Superior temporal gyrus (tissue), 1 donor: Measurements from ENCODE around the gene BCL11B.

Experiments used
- DNase-seq: peaks from one replicate; pipeline ENCODE4 v3.0.0-alpha.2; 2016; ENCODE audit errors: extremely low spot score

Gene BCL11B

DNA sequence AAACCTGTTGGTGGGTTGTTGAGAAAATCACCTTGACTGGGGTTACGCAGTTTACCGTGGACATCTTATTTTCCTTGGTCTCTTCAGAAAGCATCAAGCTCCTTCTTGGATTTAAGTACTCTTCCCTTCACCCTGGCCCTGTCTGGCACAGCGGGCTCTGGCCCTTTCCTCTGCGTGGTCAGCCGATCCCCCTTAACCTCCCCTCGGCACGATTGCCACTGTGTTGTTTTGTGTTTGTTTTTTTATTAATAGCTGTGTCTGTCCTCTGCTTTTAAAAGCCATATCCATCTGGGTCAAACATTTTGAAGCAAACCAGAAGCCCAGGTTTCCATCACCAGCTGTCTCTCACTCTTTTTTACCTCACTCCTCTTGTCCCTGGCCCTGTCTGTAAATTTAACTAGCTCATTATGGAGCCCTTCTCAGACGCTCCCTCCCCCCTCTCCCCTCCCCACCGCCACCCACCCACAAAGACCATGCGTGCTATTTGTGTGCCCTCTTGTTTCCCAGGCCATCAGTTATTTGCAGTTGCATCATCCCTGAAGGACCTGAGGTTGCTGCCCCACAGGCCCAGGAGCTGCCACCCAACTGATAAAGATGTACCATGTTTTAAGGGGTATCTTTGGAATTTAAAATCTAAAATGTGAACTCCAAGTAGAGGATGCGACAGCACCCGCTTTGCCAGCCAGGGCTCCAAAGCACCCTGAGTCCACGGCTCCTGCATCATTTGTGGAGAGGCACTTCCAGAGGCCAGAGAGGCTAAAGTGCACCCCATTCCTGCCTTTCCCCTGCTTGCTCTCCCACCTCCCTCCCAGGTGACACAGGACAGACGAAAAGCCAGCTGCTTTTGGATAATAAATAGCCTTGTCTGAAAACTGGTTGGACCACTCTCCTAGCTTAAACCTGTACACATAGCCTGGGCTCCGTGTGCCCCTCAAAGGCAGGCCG lies 3.9 kb downstream of the BCL11B start:
- no peak for DNase-seq

DNA sequence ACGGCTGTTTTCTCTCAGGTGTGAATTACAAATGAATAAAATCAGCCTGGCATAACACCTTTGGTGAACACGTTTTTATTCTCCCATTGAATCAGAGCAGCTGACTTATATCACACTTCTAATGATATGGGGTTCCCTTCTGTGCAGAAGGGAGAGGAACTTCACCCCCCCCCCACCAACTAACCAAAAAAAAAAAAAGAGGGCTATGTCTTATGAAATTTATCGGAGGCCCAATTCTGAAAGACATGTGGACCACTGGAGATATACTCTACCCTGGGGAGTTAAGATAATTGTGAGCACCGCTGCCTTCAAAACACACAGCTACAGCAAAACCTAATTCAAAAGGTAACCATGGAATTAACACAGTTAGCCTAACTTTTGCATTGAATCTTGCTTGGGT lies 4.6 kb downstream of the BCL11B start:
- DNase-seq, result no peak

DNA sequence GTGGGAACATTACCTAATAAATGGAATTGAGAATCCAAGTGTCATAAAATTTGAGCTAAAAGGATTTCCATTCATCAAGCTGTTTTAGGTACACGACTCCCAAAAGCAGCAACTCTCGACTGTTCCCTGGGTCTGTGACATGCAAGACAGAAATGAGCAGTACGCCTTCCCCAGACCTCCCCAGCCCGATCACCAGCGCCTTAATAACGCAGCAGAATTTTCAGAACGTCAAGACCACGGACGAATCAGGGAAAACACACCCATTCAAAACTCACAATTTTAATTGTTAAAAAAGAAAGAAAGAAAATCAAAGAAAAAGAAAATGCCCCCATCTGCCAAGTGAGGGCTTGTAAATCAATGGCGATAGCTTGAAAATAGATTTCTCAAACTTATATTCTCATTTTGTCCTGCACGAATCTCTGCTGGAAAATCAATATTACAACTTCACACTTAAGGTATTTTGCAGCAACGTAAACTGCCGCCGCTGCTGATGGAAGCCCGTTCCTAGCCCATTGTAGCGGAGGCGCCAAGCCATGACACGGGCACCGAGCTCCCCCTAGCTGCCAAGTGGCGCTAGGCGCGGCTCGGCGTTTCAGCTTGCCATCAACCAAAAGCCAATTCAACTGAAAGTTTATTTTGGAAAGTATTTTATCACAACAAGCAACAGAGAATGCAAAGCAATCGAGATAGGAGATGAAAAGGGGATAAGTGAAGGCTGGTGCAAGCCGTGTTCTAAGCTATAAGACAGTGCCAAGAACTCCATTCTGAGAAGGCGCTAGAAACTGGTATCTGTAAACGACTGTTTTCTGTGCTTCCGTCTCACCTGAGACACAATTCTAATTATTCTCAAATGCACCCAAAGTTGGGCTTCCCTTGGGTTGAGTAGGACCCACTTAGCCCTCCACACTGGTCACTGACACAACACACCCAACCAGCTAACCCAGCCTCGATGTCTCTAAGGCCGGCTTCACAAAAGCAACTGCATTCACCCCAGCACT lies 5.5 kb downstream of the BCL11B start:
- peak; percentile 89 for DNase-seq

DNA sequence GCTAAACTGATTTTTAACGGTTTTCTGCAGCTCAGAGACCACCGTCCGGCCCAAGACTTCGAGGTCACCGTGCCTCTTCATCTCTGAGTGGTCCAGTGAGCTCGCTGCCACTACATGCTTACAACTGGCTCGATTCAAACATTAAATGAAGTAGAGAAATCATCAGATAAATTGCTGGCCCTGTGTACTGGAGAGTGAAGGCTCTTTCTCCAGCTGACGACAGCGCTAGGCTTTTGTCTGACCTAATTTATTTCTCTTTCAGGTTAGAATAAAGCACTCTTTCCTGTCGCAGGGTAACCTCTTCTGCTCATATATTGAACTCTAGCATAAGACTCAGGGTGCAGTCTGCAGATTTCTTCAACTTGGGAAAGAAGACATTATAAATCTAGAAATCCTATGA lies 6.4 kb downstream of the BCL11B start:
- no peak for DNase-seq

DNA sequence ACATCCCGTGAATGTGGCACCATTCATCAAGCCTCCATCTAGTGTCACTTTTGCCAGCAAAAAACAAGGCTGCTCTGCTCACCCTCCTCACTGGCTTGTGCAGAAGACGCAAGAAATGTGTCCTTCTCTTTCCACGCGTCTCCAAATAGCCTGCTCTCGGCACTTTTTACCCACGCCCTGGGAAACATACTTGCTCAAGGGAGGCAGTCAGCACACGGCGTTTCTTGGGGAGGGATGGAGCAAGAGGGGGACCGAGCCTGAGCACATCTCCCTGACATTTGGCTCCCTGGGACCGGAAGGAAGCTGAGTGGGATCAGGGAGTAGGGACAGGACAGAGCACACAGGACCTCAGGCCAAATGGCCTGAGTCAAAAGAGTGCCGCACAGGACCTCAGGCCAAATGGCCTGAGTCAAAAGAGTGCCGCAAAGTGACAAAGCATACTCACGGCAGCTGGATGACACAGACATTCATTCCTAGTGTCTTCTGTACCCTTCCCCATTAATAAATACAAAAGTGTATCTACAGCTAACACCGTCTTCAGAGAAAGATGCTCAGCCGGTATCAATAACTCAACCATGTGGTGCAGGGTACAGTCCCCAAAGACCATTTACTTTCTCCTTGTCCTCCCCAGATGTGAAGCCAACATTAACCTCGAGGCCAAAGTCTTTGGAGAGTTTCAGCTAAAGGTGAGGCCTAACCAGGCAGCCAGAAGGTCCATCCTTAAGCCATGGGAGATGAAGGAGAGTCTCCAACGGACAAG lies 7.1 kb downstream of the BCL11B start:
- no peak for DNase-seq

DNA sequence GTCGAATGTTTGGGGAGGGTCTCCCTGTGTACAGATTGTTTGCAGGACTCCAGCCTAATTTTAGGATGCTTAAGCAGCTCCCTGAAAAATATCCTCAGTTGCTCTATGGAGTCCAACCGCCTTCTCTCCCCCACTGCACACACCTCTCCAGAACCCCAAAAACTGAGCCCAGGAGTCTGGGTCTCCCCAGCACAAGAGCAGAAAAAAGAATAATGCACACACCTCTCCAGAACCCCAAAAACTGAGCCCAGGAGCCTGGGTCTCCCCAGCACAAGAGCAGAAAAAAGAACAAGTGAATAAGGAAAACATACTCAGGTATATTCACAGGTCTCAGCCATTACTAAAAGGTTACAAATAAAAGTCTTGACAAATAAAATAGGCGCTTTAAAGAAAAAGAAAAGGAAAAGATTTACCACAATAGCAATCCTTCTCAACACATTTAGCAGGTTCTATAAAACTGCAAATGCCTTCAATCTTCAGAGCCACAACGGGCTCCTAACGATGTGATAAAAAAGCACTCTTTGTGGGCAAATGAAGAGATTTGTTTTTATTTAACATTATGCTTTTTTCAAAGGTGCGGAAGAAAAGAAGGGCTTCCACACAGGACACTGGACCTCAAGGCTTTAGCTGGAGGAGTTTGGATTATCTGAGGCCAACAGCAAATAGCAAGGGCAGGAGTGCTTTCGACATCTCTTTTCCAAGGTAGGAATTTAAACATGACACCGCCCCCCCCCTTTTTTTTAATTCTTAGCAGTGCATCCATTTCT lies 8.2 kb downstream of the BCL11B start:
- DNase-seq, result no peak

DNA sequence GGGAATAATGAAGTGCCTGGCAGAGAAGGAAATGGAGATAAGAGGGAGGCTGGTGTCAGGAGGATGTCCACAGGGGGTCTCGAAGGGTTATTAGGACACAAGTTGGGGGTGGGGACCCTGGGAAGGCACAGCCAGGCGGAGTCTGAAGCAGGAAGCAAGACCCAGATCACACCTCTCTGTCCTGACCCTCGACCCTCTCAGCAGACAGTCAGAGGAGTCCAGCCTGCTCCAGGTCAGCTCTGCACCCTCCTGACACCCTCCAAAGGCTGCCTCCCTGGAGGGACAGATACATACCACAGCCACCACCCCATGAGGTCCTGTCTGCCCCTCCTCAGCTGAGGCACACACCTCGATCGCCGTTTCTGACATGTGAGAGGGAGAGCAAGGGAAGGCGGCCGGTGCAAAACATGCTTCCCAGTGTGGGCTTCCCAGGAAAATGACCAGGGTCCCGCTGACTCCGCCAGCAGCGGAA lies 9.0 kb downstream of the BCL11B start:
- no peak for DNase-seq

DNA sequence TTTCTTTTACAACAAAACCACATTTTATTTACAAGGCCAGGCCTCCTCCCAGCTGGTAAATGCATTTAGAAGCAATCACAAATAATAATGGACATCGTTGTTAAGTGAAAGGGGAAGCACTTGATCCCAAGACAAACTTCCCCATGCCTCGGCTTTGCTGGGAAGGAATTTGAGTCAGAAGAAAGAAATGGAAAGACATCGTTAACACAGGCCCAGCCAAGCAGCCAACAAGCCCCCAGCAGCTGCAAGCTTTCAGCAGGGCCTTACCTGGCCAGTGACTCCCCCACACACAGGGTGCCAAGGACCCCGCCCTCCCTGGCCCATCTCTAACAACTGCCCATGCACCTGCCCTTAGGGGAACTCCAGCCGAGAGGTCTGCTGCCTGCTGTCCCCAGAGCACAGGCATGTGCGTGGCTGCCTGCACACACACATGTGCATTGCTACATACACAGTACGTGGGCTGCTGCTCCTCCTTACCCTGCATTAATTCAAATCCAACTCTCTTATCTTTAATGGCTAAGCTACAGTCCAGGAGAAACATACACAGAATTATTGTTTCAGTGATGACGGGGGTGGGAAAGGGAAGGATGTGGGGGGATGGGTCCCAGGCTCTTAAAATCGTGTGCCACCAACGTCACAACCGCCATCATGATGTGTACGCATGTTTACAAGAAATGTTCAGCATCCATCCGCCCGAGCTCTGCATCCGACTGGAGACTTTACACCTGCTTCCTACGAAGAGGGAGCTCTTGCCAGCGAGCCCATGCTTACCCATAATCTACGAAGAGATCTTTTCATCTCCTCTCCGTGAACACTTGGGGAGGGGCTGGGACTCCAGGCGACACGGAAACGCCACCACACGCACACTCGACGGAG lies 9.8 kb downstream of the BCL11B start:
- no peak for DNase-seq

DNA sequence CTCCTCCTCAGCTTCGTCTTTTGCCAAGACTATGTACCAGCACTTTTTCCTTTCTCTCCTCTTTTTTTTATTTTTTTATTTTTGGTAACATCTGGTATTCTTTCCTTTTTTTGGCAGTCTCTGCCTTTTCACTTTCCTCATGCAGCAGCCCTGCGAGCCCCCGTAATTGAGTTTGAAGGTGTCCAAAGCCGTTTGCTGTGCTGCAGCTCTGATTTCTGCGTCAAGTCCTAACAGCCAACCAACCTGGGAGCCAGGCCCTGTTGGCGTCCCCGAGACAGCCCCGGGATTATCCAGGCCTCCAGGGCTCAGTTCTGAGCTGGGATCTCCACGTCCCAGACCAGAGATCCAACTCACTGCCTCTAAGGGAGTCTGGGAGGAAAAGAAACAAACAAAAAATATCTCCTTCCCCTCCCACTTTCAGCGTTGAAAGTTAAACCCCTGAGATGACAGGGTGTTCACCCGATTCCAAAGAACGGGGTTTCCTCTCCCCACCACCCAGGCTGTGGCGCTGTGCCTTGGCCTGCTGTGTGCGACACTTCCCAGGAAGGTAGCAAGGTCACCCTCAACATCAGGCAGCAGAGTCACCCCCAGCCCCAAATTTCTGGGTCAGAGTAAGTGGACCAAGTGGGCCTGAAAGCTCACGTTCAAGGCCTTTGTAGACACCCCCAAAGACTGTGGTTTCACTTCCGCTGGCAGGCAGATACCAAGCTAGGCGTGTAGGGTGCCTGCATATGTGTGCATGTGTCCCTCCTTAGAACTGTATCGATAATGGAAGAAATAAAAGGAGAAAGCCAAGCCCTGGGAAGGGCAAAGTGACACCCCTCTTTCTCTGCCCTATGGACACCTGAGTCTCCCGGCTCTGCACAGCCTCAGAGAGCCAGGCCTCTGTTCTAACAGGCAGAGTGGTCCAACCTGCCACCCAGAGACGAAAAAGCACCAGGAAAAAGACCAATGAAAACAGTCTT lies 11.1 kb downstream of the BCL11B start:
- DNase-seq, result no peak

DNA sequence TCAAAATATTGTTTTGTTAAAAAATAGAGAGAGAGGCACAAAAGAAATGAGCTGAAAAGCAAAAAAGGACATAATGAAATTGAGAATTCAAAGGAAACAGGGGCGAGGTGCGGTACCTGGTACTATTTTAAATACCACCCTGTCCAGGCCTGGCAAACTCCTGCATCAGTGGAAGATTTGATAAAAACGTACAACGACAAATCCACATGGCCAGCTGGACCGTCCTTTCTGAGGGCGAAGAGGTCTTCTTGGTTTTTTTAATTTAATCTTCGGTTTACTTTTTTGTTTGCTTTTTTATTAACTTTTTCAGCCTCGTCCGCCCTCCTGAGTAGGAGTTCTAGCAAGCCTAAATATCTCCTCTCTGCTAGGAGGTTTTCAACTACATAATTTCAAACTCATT lies 11.9 kb downstream of the BCL11B start:
- no peak for DNase-seq

DNA sequence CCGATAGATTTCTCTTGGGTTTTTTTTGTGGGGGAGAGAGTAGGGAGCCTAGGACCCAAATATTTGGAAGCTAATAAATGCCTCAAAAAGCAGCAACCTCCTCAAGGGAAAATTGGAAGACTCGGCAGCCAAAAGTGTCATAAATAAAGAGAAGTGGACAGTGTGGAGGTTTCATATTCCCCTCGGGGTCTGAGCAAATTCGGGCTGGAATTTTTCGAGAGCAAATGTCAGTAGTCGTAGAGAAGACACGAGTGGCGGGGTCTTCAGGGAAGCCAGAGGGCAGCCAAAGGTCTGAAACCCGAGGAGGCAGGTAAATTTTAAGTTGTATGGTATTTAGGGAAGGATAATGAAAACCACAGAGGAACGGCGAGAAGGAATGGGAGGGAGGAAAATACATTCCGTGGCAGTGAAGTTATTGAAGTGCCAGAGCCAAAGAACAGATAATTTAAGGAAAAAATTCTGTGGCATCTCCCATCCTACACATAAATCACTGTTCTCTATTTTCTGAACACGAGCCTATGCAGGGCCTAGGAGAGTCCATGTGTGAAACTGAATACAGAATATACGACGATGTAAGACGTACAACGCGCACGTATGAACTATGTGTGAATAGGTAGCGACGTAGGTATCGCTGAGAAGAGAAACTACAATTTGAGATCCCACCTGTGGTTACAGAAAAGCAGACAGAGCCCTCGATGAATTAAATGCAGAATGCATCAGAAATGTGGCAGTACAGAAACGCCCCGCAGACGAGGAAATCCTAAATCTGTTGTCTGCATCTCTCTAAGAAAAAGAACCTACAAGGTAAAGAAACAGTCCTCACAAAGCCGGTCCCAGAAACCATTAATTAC lies 12.9 kb downstream of the BCL11B start:
- DNase-seq, result no peak

DNA sequence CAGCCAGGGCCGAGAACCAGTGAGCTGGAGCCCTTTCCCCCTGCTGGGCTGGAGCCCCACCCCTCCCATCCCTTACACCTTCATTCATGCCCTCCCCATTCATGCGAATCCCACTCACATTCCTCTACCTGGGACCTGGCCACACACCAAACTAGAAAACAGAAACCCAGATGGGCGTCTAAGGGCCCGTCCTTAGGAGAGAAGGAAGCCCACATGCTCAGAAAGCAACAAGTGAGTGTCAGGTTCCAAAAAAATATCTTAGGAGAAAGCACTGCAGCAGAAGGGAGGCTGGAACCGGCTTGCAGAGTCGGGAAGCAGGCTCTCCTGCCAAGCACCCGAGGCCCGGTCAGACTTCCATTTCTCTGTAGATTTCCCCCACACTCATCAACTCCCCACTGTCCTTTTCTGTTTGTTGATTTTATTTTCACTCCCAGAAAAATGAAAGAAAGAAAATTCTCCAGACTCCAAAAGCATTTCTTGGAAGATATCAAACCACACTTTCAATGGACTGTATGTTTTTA lies 13.6 kb downstream of the BCL11B start:
- DNase-seq, result no peak

DNA sequence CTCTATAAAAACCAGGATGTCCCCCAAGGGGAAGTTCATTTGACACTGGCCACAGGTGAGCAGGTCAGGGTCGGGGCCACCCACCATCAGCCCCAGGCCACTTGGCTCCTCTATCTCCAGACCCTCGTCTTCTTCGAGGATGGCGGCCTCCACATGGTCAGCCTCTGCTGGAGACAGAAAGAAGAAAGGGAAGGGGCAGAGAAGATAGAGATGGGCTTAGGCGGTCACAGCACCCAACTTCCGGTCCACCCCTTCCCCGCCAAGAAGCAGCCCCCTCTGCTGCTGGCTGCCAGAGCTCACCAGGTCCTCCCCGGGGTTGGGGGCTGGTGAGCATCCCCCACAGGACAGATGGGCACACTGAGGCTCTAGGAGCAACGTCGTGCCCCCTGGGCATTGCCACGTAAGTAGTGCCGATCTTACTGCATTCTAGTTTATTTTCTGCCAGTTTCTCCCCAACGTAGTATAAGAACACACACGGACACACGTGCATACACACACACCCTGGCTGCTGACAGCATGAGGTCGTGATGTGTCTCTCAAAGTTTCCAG lies 14.2 kb downstream of the BCL11B start:
- no peak for DNase-seq

DNA sequence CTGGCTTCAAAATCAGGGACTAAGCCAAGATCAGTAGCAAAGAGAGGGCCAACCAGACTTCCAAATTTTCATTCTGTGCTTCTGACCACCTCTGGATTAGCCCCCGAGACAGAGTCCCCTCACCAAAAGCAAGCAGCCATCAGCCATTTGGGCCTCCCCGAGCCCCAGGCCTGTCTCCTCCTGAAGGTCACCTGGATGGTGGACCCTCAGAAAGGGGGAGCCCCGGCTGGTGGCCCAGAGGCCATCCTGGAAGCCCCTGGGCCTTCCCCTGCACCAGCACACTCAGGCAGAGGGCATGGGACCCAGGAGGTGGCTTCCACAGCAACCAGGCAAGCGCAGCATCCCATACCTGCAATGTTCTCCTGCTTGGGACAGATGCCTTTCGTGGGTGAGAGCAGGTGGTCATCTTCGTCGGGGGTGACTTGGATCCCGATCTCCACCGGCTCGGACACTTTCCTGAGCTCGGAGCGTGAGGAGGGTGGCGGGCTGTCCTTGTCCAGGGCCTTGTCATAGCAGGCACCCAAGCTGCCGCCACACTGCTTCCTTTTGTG lies 14.8 kb downstream of the BCL11B start:
- DNase-seq, result no peak

DNA sequence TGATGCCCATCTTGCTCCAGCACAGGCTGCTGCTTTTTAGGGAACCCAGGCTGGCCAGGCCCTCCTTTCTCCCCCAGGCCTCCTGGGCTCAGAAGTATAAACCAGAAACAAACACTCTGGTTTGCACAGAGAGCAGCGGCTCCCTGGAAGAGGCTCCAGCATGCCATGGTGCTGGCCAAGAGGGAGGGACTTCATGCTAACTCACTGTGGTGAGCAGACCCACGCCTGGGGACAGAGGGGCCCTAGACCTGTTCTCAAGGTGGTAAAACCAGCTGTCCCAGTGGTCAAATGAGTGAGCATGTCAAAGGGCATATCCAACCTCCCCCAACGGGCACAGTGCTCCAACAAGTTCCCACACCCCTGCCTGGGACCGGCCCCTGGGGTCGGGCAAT lies 15.5 kb downstream of the BCL11B start:
- no peak for DNase-seq

DNA sequence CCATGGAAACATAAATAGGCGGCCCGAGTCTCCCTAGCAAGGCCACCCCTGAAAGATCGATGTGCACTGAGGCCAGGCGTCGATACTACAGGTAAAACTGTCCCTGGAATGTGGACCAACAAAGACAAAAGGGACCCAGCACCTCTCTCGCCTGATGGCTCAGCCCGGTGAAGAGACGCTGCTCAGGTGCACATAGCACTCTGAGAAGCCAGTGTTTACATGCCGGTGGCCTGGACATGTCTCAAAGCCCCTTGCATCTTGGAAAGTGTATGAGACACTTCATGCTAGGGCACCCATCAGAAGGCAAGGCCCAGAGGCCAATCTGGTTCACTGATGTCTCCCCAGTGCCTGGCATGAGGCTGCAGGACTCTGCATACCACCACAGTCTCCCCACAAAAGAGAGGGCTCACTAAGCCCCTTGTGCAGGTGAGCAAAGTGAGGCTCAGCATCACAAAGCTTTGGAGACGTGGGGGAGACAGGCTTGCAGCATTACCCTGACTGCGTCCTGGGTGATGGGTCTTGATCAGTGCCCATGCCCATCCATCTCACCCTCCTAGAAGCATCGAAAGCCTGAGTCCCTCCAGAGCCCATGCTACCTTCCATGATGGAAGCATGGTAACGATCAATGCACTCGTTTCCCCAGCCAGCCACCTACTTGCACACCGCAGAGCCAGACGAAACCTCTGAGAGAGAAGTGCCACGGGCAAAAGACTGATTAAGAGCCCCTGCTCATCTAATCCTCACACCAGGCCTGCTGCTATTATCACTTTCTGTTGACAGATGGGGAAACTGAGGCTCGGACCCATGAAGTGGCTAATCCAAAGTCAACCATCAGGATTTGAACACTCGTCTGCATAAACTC lies 16.1 kb downstream of the BCL11B start:
- DNase-seq, result no peak
